ENCODE results near the gene NCS1. TPM values are rescaled to one million over a fixed set of nuclear protein-coding genes. Genes with fewer than 3 reads are reported as not detected.

NCS1 gene
- total RNA-seq, 1 donor from 2014 or later, result 32.8 TPM

DNA sequence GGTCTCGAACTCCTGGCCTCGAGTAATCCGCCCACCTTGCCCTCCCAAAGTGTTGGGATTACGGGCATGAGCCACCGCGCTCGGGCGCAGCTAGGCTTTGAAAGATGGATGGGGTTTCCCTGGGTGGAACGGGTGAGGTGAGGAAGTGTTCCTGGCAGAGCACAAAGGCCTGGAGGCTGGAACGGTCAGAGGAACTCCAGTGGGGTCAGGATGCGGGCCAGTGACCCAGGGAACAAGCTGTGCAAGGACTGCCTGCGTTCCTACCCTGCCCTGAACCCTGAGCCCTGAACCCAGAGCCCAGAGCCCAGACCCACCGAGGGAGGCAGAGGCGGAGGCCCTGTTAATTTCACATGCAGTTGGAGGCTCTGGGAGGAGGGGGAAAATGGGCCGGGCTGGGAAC is 23.4 kb downstream of the NCS1 start:
- DNase-seq (ENCODE audit: extremely low spot score, unreplicated experiment), result no peak
- Mint-ChIP-seq H3K27ac (no peak overlapping the region), H3K27me3 (no peaks in the 10 kb centered on the region), H3K9me3 (no peaks in the 10 kb centered on the region), H3K4me3 (no peak overlapping the region), H3K36me3 (no peaks in the 10 kb centered on the region), H3K4me1 (ENCODE audit: unreplicated experiment) (peaks cover 26% of the 10 kb centered on the region)
- no peak for TF ChIP-seq CTCF (conservative IDR thresholded peaks at IDR 0.05)

DNA sequence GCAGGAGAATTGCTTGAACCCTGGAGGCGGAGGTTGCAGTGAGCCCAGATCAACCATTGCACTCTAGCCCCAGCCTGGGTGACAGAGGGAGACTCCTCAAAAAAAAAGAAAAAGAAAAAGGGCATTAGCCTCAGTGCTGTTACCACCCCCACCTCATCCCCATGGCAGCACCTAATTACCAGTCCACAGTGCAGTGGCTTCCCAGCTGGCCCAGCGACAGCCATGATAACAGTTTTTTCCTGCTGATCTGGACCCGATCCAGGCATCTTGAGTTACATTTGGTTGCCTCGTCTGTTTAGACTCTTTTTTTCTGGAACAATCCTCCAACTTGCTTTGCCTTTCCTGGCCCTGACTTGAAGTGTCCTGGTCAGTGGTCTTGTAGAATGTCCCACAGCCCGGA is 24.4 kb downstream of the NCS1 start:
- H3K36me3 Mint-ChIP-seq, result no peaks in the 10 kb centered on the region
- TF ChIP-seq CTCF (conservative IDR thresholded peaks at IDR 0.05), result no peak
- peaks cover 26% of the 10 kb centered on the region for H3K4me1 Mint-ChIP-seq (ENCODE audit: unreplicated experiment)
- H3K27ac Mint-ChIP-seq, result no peak overlapping the region
- DNase-seq (ENCODE audit: extremely low spot score, unreplicated experiment), result no peak
- H3K4me3 Mint-ChIP-seq, result no peak overlapping the region
- no peaks in the 10 kb centered on the region for H3K9me3 Mint-ChIP-seq
- no peaks in the 10 kb centered on the region for H3K27me3 Mint-ChIP-seq

GRCh38 chr9:130197386-130197785 is 25.2 kb downstream of the NCS1 start:
- H3K4me1 Mint-ChIP-seq (ENCODE audit: unreplicated experiment), result peaks cover 29% of the 10 kb centered on the region
- H3K36me3 Mint-ChIP-seq, result no peaks in the 10 kb centered on the region

GRCh38 chr9:130197888-130198287 is 25.7 kb downstream of the NCS1 start:
- no peaks in the 10 kb centered on the region for H3K9me3 Mint-ChIP-seq
- H3K27me3 Mint-ChIP-seq, result no peaks in the 10 kb centered on the region
- TF ChIP-seq CTCF (conservative IDR thresholded peaks at IDR 0.05), result no peak
- H3K4me3 Mint-ChIP-seq, result no peak overlapping the region
- no peak for DNase-seq (ENCODE audit: extremely low spot score, unreplicated experiment)
- no peaks in the 10 kb centered on the region for H3K36me3 Mint-ChIP-seq
- no peak overlapping the region for H3K27ac Mint-ChIP-seq
- H3K4me1 Mint-ChIP-seq (ENCODE audit: unreplicated experiment), result peaks cover 29% of the 10 kb centered on the region

More at GRCh38 chr9:130197386-130197785, 25.2 kb downstream of the NCS1 start:
- no peak for DNase-seq (ENCODE audit: extremely low spot score, unreplicated experiment)
- Mint-ChIP-seq H3K27ac (no peak overlapping the region), H3K27me3 (no peaks in the 10 kb centered on the region), H3K4me3 (no peak overlapping the region), H3K9me3 (no peaks in the 10 kb centered on the region)
- no peak for TF ChIP-seq CTCF (conservative IDR thresholded peaks at IDR 0.05)

GRCh38 chr9:130198501-130199179 is 26.4 kb downstream of the NCS1 start:
- no peaks in the 10 kb centered on the region for H3K27me3 Mint-ChIP-seq
- no peak for DNase-seq (ENCODE audit: extremely low spot score, unreplicated experiment)
- no peaks in the 10 kb centered on the region for H3K9me3 Mint-ChIP-seq
- peak overlapping the region; percentile 16 for H3K27ac Mint-ChIP-seq
- no peaks in the 10 kb centered on the region for H3K36me3 Mint-ChIP-seq
- H3K4me1 Mint-ChIP-seq (ENCODE audit: unreplicated experiment), result peaks cover 24% of the 10 kb centered on the region
- TF ChIP-seq CTCF (conservative IDR thresholded peaks at IDR 0.05), result no peak
- H3K4me3 Mint-ChIP-seq, result no peak overlapping the region
